Keratinocyte (primary cell): ENCODE measurements around the gene CWC27. TPM values are rescaled to one million over a fixed set of nuclear protein-coding genes. Genes with fewer than 3 reads are reported as not detected.

ENCODE experiments used
- DNase-seq: peaks from one replicate; pipeline ENCODE4 v3.0.0-alpha.2; 2011; ENCODE audit warnings: low read depth, missing footprints, low spot score
- FAIRE-seq: peaks from 2 replicates; lab custom pipeline; 2011; peaks lifted over from hg19 to GRCh38; lab: Jason Lieb, UNC
- H2AFZ ChIP-seq: 2 replicates; pipeline ENCODE4 v1.6.0; 2012; ENCODE audit warnings: low read length, control low read depth, inconsistent platforms; ENCODE audit not compliant: control insufficient read depth
- H3K27ac ChIP-seq: 2 replicates; pipeline ENCODE4 v1.5.1; 2011; ENCODE audit warnings: low read length; ENCODE audit not compliant: control insufficient read depth, insufficient read depth
- H3K27me3 ChIP-seq: 3 replicates; pipeline ENCODE4 v1.6.0; 2011; ENCODE audit warnings: low read length; ENCODE audit not compliant: control insufficient read depth, insufficient read depth; ENCODE audit errors: extremely low read depth
- H3K36me3 ChIP-seq, 2 experiments: 2 replicates in 1 of 2; 3 replicates in 1 of 2; pipeline ENCODE4 v1.5.1; 2011; ENCODE audit warnings: low read length in 2 of 2, mild to moderate bottlenecking in 1 of 2; ENCODE audit not compliant: control insufficient read depth in 2 of 2, insufficient read depth in 2 of 2; ENCODE audit errors: extremely low read depth in 1 of 2
- H3K4me1 ChIP-seq: 3 replicates; pipeline ENCODE4 v1.5.1; 2011; ENCODE audit warnings: low read length; ENCODE audit not compliant: control insufficient read depth, insufficient read depth; ENCODE audit errors: extremely low read depth
- H3K4me2 ChIP-seq: 3 replicates; pipeline ENCODE4 v1.6.0; 2011; ENCODE audit warnings: low read depth, low read length; ENCODE audit not compliant: control insufficient read depth, insufficient read depth; ENCODE audit errors: extremely low read depth
- H3K4me3 ChIP-seq, 3 experiments: fragments of 200-600 bp in 1 of 3; sonication (generic) in 1 of 3; 2 replicates in 2 of 3; 3 replicates in 1 of 3; pipeline ENCODE4 v1.5.1; 2011 to 2016; ENCODE audit warnings: low read length in 3 of 3, mild to moderate bottlenecking in 3 of 3, control low read depth in 2 of 3, inconsistent platforms in 1 of 3, low read depth in 1 of 3, mixed read lengths in 1 of 3, mixed run types in 1 of 3, moderate library complexity in 1 of 3; ENCODE audit not compliant: control insufficient read depth in 2 of 3, insufficient read depth in 2 of 3; ENCODE audit errors: extremely low read depth in 1 of 3
- H3K79me2 ChIP-seq: 2 replicates; pipeline ENCODE4 v1.6.0; 2012; ENCODE audit warnings: low read length; ENCODE audit not compliant: control insufficient read depth, insufficient read depth
- H3K9ac ChIP-seq: 3 replicates; pipeline ENCODE4 v1.6.0; 2011; ENCODE audit warnings: low read length; ENCODE audit not compliant: control insufficient read depth, insufficient read depth; ENCODE audit errors: extremely low read depth
- H3K9me1 ChIP-seq: 3 replicates; pipeline ENCODE4 v1.6.0; 2011; ENCODE audit warnings: low read length; ENCODE audit not compliant: control insufficient read depth, insufficient read depth; ENCODE audit errors: extremely low read depth
- H3K9me3 ChIP-seq: 2 replicates; pipeline ENCODE4 v1.5.1; 2012; ENCODE audit warnings: low read depth, low read length; ENCODE audit not compliant: control insufficient read depth
- H4K20me1 ChIP-seq: 3 replicates; pipeline ENCODE4 v1.6.0; 2011; ENCODE audit warnings: low read length; ENCODE audit not compliant: control insufficient read depth, insufficient read depth; ENCODE audit errors: extremely low read depth
- EZH2 ChIP-seq: IDR thresholded peaks from one replicate; pipeline ENCODE4 v1.6.1; 2012; ENCODE audit warnings: inconsistent platforms, mild to moderate bottlenecking, low read length, moderate library complexity
- dilution Hi-C: fragments of 300-500 bp; cut with MboI; formaldehyde crosslinking; loops from one replicate; pipeline ENCODE4 v1.7.0; 2020; ENCODE audit warnings: low sequenced_read_pairs; ENCODE audit not compliant: extremely low pct_ligation_motif_present
- polyA plus RNA-seq, 5 experiments: library from polyadenylated mRNA; depleted of rRNA in 3 of 5; stranded (reverse) in 3 of 5; stranded (forward) in 1 of 5; unstranded in 1 of 5; fragments of >200 nt; gene quantifications; 1 replicate in 1 of 5; 2 replicates in 3 of 5; 3 replicates in 1 of 5; pipeline versions ENCODE4 v1.2.1 to v1.2.3, GENCODE V29; 2011 to 2012; ENCODE audit warnings: missing spikeins in 2 of 5, low read depth in 1 of 5, low replicate concordance in 1 of 5
- TF ChIP-seq, protein P1 (sequence below), 3 experiments: IDR thresholded peaks in 1 of 3; conservative IDR thresholded peaks in 1 of 3; optimal IDR thresholded peaks in 1 of 3; 2 replicates in 2 of 3; 3 replicates in 1 of 3; pipeline versions ENCODE3 to v1.5.1; 2011; ENCODE audit warnings: low read length in 3 of 3, mild to moderate bottlenecking in 3 of 3, moderate library complexity in 2 of 3, control low read depth in 1 of 3, inconsistent platforms in 1 of 3; ENCODE audit not compliant: insufficient read depth in 2 of 3; ENCODE audit errors: extremely low read depth in 1 of 3

CWC27 gene
- polyA plus RNA-seq, 1 donor (not counting 4 experiments of a cell fraction or from before 2014, with no cell fraction given) = 31.8 TPM

- Histone ChIP-seq H3K36me3 (no peaks in the 10 kb centered on the region), H3K4me1 (peaks cover 26% of the 10 kb centered on the region), H3K4me3 (no peak overlapping the region), H3K27ac (no peak overlapping the region), H3K9ac (no peak overlapping the region), H3K9me1 (no peaks in the 10 kb centered on the region), H2AFZ (no peak overlapping the region), H3K27me3 (no peaks in the 10 kb centered on the region), H3K79me2 (no peaks in the 10 kb centered on the region), H3K9me3 (no peaks in the 10 kb centered on the region), H3K4me2 (no peak overlapping the region), H4K20me1 (no peaks in the 10 kb centered on the region)
- dilution Hi-C loops = no loop called here
- FAIRE-seq (no peak), DNase-seq (no peak)
- TF ChIP-seq EZH2 = no peak
- TF ChIP-seq, protein P1, sequence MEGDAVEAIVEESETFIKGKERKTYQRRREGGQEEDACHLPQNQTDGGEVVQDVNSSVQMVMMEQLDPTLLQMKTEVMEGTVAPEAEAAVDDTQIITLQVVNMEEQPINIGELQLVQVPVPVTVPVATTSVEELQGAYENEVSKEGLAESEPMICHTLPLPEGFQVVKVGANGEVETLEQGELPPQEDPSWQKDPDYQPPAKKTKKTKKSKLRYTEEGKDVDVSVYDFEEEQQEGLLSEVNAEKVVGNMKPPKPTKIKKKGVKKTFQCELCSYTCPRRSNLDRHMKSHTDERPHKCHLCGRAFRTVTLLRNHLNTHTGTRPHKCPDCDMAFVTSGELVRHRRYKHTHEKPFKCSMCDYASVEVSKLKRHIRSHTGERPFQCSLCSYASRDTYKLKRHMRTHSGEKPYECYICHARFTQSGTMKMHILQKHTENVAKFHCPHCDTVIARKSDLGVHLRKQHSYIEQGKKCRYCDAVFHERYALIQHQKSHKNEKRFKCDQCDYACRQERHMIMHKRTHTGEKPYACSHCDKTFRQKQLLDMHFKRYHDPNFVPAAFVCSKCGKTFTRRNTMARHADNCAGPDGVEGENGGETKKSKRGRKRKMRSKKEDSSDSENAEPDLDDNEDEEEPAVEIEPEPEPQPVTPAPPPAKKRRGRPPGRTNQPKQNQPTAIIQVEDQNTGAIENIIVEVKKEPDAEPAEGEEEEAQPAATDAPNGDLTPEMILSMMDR (optimal IDR thresholded peaks at IDR 0.05 in 1 of 3, IDR thresholded peaks at IDR 0.05 in 1 of 3, conservative IDR thresholded peaks at IDR 0.05 in 1 of 3; ENCODE audit: extremely low read depth in 1 of 3, insufficient read depth in 2 of 3, low read length in 3 of 3) = no peak
Observed at GRCh38 chr5:65061974-65062353, 293.2 kb downstream of the CWC27 start.

DNA sequence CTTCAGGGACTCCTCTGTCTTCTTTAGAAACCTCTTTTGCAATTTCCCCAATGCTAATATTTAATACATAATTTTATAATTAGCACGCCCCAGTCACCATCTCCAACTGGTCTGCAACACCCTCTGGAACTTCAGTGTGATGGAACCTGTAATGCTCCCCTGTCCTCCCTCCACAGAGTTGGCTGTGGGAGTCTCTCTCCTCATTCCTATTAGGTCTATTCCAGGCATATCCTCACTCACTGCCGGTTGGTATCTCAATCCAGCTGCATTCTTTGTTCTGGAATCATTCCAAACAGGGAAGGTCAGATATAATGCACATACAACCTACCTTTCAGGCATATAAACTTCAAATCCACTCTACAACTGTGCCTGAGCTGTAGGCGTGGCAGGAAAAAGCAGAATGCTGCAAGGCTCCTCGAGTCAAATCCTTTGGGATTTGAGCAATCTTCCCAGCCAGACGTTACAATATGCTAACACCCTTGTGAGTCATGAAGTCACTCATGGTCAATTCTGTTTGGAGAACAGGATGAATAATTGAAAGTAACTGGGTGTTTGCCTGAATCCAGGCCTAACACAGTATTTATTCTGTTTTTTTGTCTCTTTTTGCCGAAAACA lies 293.8 kb downstream of the CWC27 start:
- H4K20me1 ChIP-seq = no peaks in the 10 kb centered on the region
- no peak for TF ChIP-seq EZH2
- TF ChIP-seq, protein P1 (optimal IDR thresholded peaks at IDR 0.05 in 1 of 3, IDR thresholded peaks at IDR 0.05 in 1 of 3, conservative IDR thresholded peaks at IDR 0.05 in 1 of 3; ENCODE audit: extremely low read depth in 1 of 3, insufficient read depth in 2 of 3, low read length in 3 of 3) = no peak
- FAIRE-seq = peak; percentile 90
- H3K27me3 ChIP-seq = no peaks in the 10 kb centered on the region
- dilution Hi-C loops = no loop called here
- H3K9me3 ChIP-seq = no peaks in the 10 kb centered on the region
- no peak overlapping the region for H3K9ac ChIP-seq
- peak overlapping the region; percentile 52 for H3K4me2 ChIP-seq
- H3K4me3 ChIP-seq = no peak overlapping the region
- H3K9me1 ChIP-seq = no peaks in the 10 kb centered on the region
- no peak for DNase-seq
- H3K4me1 ChIP-seq = peaks cover 26% of the 10 kb centered on the region
- H3K36me3 ChIP-seq = no peaks in the 10 kb centered on the region
- H2AFZ ChIP-seq = peak overlapping the region; percentile 51
- no peaks in the 10 kb centered on the region for H3K79me2 ChIP-seq
- H3K27ac ChIP-seq = peak overlapping the region; percentile 1
